GM12864 (cell line): ENCODE results near the gene TBXAS1.

Experiments
- DNase-seq: peaks from one replicate; pipeline ENCODE4 v3.0.0-alpha.2; 2011; ENCODE audit warnings: low read depth
- H3K4me3 ChIP-seq: 2 replicates; pipeline ENCODE4 v1.5.1; 2011; ENCODE audit warnings: mild to moderate bottlenecking, low read depth, low read length, control low read depth
- CTCF ChIP-seq: IDR thresholded peaks from 2 replicates; pipeline ENCODE4 v1.5.1; 2011; ENCODE audit warnings: low read depth, mild to moderate bottlenecking, moderate library complexity, low read length, control low read depth, inconsistent platforms; ENCODE audit errors: missing control alignments

TBXAS1 gene

GRCh38 chr7:139896831-139897230, 67.8 kb downstream of the TBXAS1 start:
- H3K4me3 ChIP-seq, result no peak overlapping the region
- no peak for DNase-seq
- TF ChIP-seq CTCF, result no peak

- no peak for TF ChIP-seq CTCF
- no peak overlapping the region for H3K4me3 ChIP-seq
- DNase-seq, result no peak
These were observed 68.5 kb downstream of the TBXAS1 start for GRCh38 chr7:139897422-139898090.

- H3K4me3 ChIP-seq, result no peak overlapping the region
- no peak for TF ChIP-seq CTCF
- no peak for DNase-seq
These were observed 69.4 kb downstream of the TBXAS1 start for GRCh38 chr7:139898483-139898882.

GRCh38 chr7:139899328-139899955, 70.4 kb downstream of the TBXAS1 start:
- H3K4me3 ChIP-seq, result no peak overlapping the region
- no peak for TF ChIP-seq CTCF
- DNase-seq, result no peak

- no peak for TF ChIP-seq CTCF
- no peak for DNase-seq
- H3K4me3 ChIP-seq, result no peak overlapping the region
These were observed 71.3 kb downstream of the TBXAS1 start for GRCh38 chr7:139900326-139900725.

GRCh38 chr7:139901056-139901795, 72.2 kb downstream of the TBXAS1 start:
- H3K4me3 ChIP-seq, result no peak overlapping the region
- peak; percentile 37 for DNase-seq
- no peak for TF ChIP-seq CTCF

GRCh38 chr7:139901901-139902300, 72.8 kb downstream of the TBXAS1 start:
- H3K4me3 ChIP-seq, result no peak overlapping the region
- TF ChIP-seq CTCF, result no peak
- no peak for DNase-seq
